Activated CD4-positive, alpha-beta T cell treated with anti-CD3 and anti-CD28 coated beads, Interleukin-2, amount 10 ng/mL, durations not matched to agents 7 days and 5 days (primary cell): ENCODE measurements around the gene RECK. TPM values are rescaled to one million over a fixed set of nuclear protein-coding genes. Genes with fewer than 3 reads are reported as not detected.
"Not testable (repeated sequence)": the region's sequence is repeated elsewhere in the genome, so short reads cannot be mapped to it uniquely, and the experiment has no call there.

Experiments used
- CTCF ChIA-PET: fragments of 350-600 bp; sonication (Branson Sonifier 250); formaldehyde crosslinking; loops from one replicate; lab custom pipeline; 2021; ENCODE audit warnings: antibody characterized with exemption; lab: Charles Lee
- POLR2A ChIA-PET: fragments of 350-600 bp; sonication (Branson Sonifier 250); formaldehyde crosslinking; loops from one replicate; lab custom pipeline; 2021; ENCODE audit warnings: antibody characterized with exemption; lab: Charles Lee
- DNase-seq: peaks from one replicate; pipeline ENCODE4 v3.0.0-alpha.2; 2020
- H3K27ac Mint-ChIP-seq: one replicate; pipeline ENCODE4 v1.8.0; 2021; ENCODE audit warnings: mild to moderate bottlenecking, moderate library complexity, mixed read lengths
- H3K27me3 Mint-ChIP-seq: one replicate; pipeline ENCODE4 v1.8.0; 2021; ENCODE audit warnings: mixed read lengths
- H3K36me3 Mint-ChIP-seq: one replicate; pipeline ENCODE4 v1.8.0; 2021; ENCODE audit warnings: low read depth, mixed read lengths
- H3K4me1 Mint-ChIP-seq: one replicate; pipeline ENCODE4 v1.8.0; 2021; ENCODE audit warnings: mixed read lengths
- H3K4me3 Mint-ChIP-seq: one replicate; pipeline ENCODE4 v1.8.0; 2021; ENCODE audit warnings: mild to moderate bottlenecking, moderate library complexity, mixed read lengths
- H3K9me3 Mint-ChIP-seq: one replicate; pipeline ENCODE4 v1.8.0; 2021; ENCODE audit warnings: mixed read lengths
- total RNA-seq, 2 experiments: library from RNA; stranded (reverse); gene quantifications; one replicate each; pipeline ENCODE4 v1.2.3, GENCODE V29; 2021

Gene RECK
- total RNA-seq, 2 experiments from 2014 or later: 7.0 to 8.2 TPM

DNA sequence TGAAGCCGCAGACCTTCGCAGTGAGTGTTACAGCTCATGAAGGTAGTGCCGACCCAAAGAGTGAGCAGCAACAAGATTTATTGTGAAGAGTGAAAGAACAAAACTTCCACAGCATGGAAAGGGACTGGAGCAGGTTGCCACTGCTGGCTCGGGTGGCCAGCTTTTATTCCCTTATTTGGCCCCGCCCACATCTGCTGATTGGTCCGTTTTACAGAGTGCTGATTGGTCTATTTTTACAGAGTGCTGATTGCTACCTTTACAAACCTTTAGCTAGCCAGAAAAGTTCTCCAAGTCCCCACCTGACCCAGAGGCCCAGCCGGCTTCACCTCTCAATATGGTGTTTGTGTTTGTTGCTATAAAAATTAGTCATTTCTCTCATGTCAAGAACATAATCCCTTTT lies 49.7 kb downstream of the RECK start:
- no peak for DNase-seq
- Mint-ChIP-seq H3K36me3 (peaks cover 15% of the 10 kb centered on the region), H3K9me3 (peaks cover 2% of the 10 kb centered on the region), H3K4me1 (peaks cover 1% of the 10 kb centered on the region), H3K4me3 (no peak overlapping the region), H3K27me3 (no peaks in the 10 kb centered on the region), H3K27ac (no peak overlapping the region)
- ChIA-PET POLR2A (no interaction called here), CTCF (interaction anchor here (0.9 to 1.9 kb wide), 4 partner anchors 9 to 104 kb away, joined by 4 to 5 read pairs (median 4); partner anchors contain the start of gene CLTA)

DNA sequence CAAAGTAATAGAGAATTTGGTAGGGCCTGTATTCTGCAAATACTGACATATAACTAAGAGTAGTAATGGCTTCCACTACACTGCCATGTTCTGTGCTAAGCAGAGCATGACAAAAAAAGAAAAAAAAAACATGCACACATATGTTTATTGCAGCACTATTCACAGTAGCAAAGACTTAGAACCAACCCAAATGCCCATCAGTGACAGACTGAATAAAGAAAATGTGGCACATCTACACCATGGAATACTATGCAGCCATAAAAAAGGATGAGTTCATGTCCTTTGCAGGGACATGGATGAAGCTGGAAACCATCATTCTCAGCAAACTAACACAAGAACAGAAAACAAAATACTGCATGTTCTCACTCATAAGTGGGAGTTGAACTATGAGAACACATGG lies 50.3 kb downstream of the RECK start:
- POLR2A ChIA-PET, H3K4me1 Mint-ChIP-seq, H3K9me3 Mint-ChIP-seq, H3K27me3 Mint-ChIP-seq, DNase-seq, H3K27ac Mint-ChIP-seq, H3K4me3 Mint-ChIP-seq: not testable (repeated sequence)
- peaks cover 21% of the 10 kb centered on the region for H3K36me3 Mint-ChIP-seq
- CTCF ChIA-PET: interaction anchor here (0.9 to 1.9 kb wide), 3 partner anchors 10 to 38 kb away, joined by 4 to 5 read pairs (median 4); no protein-coding TSS in a partner anchor

DNA sequence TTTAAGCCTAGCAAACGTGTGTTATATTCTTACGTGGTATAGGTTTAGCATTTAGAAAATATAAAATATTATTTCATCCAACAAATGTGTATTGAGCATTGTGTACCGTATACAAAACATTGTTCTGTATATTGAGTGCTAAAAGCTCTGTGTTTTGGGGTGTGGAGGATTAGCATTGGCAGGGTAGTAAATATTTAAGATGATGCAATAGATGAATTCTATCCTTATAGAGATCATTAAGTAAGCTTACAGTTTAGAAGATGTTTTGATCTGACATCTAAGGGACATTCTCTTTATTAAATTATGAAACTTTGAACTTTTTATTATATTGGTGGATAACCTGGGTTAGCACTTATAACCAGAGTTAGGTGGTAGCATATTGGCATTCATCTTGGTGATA lies 51.3 kb downstream of the RECK start:
- Mint-ChIP-seq H3K36me3 (peaks cover 28% of the 10 kb centered on the region), H3K4me1 (peaks cover 15% of the 10 kb centered on the region), H3K9me3 (peaks cover 11% of the 10 kb centered on the region), H3K4me3 (no peak overlapping the region), H3K27ac (no peak overlapping the region), H3K27me3 (no peaks in the 10 kb centered on the region)
- DNase-seq: no peak
- CTCF ChIA-PET: interaction anchor here (1.9 kb wide), 1 partner anchor 15 kb away, joined by 5 read pairs; no protein-coding TSS in a partner anchor
- POLR2A ChIA-PET: no interaction called here

DNA sequence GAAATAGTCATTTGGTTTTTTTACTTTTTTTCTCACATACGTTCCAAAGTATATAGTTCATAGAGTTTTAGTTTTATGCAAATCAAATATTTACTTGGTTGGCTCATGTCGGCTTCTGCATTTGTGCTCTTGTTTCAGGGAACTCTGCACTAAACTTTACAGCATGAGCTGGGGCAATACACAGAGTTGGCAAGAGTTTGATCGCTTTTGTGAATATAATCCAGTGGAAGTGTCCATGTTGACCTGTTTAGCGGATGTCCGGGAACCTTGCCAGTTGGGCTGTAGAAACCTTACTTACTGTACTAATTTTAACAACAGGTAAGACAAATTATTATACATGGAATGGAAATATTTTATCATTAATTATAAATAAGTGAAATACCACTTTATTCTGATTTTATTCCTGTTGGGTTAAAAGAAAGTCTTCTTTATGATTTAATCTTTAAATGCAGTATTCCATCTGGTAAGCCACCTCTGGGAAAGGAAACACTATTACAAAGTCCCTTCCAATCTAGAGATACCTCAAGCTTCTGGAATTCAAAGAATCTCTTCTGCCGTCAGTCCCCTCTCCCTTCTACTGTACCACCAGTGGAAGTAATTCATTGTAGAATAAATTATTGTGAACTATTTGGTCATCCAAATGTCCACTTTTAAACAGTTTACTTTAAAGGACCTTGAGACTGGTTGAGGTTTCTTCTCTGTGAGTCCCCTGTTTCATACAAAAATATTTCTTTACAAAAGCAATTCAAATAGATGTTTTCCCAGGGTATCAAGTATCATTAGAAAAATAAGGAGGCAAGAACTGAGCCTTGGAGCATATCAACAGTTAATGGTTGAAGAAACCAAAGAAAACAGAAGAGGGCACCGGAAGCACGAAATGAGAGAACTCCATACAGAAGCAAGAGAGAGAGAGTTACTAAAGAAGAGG lies 54.6 kb downstream of the RECK start:
- Mint-ChIP-seq H3K27ac (peak overlapping the region; percentile 46), H3K36me3 (peaks cover 28% of the 10 kb centered on the region), H3K4me1 (peaks cover 21% of the 10 kb centered on the region), H3K9me3 (peaks cover 11% of the 10 kb centered on the region), H3K27me3 (no peaks in the 10 kb centered on the region), H3K4me3 (no peak overlapping the region)
- CTCF ChIA-PET: interaction anchor here (0.7 to 1.5 kb wide), 2 partner anchors 11 to 185 kb away, joined by 3 to 4 read pairs; no protein-coding TSS in a partner anchor
- DNase-seq: no peak
- POLR2A ChIA-PET: no interaction called here

DNA sequence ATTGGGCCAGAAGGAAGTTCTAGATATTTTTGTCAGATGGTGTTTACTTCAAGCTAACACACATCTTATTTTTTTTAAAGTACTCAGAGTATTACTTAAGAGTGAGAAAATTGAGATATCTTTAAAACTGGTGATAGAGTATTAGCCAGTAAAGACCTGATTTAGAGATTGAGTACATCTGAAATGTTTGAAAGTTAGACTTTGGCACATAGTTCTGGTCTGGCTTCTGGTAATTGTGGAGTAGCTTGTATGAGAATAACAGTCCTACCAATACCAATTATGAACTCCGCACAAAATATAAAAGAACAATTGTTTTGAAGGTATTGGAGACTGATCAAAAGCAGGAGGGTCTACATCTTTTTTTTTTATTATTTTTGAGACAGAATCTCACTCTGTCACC lies 55.3 kb downstream of the RECK start:
- Mint-ChIP-seq H3K36me3 (peaks cover 21% of the 10 kb centered on the region), H3K4me1 (peaks cover 21% of the 10 kb centered on the region)

DNA sequence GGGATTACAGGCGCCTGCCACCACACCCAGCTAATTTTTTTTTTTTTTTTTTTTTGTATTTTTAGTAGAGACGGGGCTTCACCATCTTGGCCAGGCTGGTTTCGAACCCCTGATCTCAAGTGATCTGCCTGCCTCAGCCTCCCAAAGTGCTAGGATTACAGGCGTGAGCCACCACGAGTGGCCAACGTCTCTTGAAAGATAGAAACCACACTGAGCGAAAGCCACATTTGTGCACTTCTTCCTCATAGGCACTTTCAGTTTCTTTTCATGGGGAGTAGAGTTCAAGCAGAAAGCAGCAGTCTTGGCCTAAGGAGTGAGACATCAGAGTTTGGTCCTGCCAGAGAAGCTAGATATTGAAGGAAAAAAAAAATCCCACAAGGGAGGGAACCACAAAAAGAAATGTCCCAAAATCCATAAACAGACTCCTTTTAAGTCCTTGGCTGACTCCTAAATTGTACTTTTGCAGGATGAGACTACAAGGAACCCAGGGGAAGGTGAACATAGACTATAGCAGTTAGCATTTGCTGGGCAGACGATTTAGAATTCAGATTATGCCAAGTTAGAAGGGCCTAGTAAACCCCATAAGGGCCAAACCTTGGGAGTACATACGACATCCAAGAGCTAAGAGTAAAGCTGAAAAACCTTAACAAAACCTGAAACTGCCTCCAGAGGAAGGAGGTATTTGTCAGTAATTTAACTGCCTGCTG lies 55.9 kb downstream of the RECK start:
- ChIA-PET POLR2A (no interaction called here), CTCF (interaction anchor here (0.6 to 0.7 kb wide), 3 partner anchors 71 to 305 kb away, joined by 3 read pairs; no protein-coding TSS in a partner anchor)
- peak; percentile 72 for DNase-seq
- no peaks in the 10 kb centered on the region for H3K27me3 Mint-ChIP-seq
- H3K4me3 Mint-ChIP-seq: peak overlapping the region; percentile 47
- peak overlapping the region; percentile 96 for H3K27ac Mint-ChIP-seq
- H3K36me3 Mint-ChIP-seq: peaks cover 17% of the 10 kb centered on the region
- H3K9me3 Mint-ChIP-seq: peaks cover 11% of the 10 kb centered on the region
- H3K4me1 Mint-ChIP-seq: peaks cover 21% of the 10 kb centered on the region

More for the DNA sequence above, 55.3 kb downstream of the RECK start:
- Mint-ChIP-seq H3K27me3 (no peaks in the 10 kb centered on the region), H3K4me3 (no peak overlapping the region), H3K9me3 (peaks cover 11% of the 10 kb centered on the region), H3K27ac (peak overlapping the region; percentile 96)
- POLR2A ChIA-PET: no interaction called here
- CTCF ChIA-PET: interaction anchor here (0.6 to 0.7 kb wide), 2 partner anchors 84 to 304 kb away, joined by 3 read pairs; no protein-coding TSS in a partner anchor
- no peak for DNase-seq

DNA sequence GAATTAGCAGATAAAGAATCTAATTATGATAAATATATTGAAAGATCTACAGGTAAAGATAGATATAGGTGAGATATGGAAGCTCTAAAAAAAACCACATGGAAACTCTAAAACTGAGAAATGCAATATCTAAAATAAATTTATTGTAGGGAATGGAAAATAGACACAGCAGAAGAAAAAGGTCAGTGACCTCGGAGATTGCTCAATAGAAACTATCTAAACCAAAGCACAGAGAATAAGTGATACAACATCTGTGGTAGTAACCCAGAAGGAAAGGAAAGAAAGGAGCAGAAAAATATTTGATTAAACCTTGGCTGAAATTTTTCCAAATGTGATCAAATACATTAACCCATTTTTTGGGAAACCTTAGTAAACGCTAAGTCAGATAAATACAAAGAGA lies 56.7 kb downstream of the RECK start:
- no peak for DNase-seq
- Mint-ChIP-seq H3K9me3 (peaks cover 11% of the 10 kb centered on the region), H3K36me3 (peaks cover 17% of the 10 kb centered on the region), H3K27ac (peak overlapping the region; percentile 96), H3K4me3 (no peak overlapping the region), H3K27me3 (no peaks in the 10 kb centered on the region), H3K4me1 (peaks cover 21% of the 10 kb centered on the region)
- CTCF ChIA-PET: interaction anchor here (0.7 kb wide), 1 partner anchor 70 kb away, joined by 3 read pairs; no protein-coding TSS in a partner anchor
- POLR2A ChIA-PET: no interaction called here

DNA sequence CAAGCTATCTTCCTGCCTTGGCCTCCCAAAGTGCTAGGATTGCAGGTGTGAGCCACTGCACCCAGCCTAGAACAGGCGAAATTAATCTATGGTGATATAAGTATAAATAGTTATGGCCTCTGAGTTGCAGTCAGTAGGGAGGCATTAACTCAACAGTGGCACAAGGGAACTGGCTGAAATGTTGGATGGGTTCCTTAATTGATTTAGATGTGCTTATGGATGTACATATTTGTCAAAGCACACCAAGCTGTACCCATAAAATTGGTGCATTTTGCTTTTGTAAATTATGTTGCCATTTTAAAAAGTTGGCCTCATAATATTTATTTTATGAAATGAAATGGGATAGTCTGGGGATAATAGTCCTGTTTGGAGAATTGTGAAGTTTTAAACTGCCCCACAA lies 63.0 kb downstream of the RECK start:
- Mint-ChIP-seq H3K27me3 (no peaks in the 10 kb centered on the region), H3K9me3 (no peaks in the 10 kb centered on the region)

DNA sequence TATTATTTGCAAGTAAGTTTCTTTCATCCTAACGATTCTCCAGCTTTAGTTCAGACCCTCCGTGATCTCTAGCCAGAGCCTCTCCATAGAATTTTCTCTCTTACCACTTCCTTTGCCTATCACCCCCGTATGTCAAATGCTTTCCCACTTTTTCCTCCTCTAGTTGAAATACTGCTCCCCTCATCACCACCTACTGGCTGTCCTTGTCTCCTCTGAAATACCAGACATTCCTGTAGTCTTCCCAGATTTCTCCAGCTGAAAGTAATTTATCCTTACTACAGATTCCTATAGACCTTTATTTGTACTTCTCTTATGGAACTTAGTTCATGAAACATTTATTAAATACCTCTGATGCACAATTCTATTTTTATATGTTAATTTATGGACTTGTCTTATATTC lies 63.8 kb downstream of the RECK start:
- H3K4me3 Mint-ChIP-seq: no peak overlapping the region
- CTCF ChIA-PET: interaction anchor here (1.0 to 5.4 kb wide), 5 partner anchors 9 to 66 kb away, joined by 3 to 91 read pairs (median 14); partner anchors contain the start of gene CCIN
- H3K4me1 Mint-ChIP-seq: peaks cover 8% of the 10 kb centered on the region
- H3K36me3 Mint-ChIP-seq: no peaks in the 10 kb centered on the region
- H3K9me3 Mint-ChIP-seq: no peaks in the 10 kb centered on the region
- H3K27ac Mint-ChIP-seq: no peak overlapping the region
- POLR2A ChIA-PET: interaction anchor here (0.5 kb wide), 1 partner anchor 71 kb away, joined by 3 read pairs; no protein-coding TSS in a partner anchor
- DNase-seq: no peak
- H3K27me3 Mint-ChIP-seq: no peaks in the 10 kb centered on the region

More for the DNA sequence above, 63.0 kb downstream of the RECK start:
- Mint-ChIP-seq H3K27ac (no peak overlapping the region), H3K4me3 (no peak overlapping the region), H3K36me3 (no peaks in the 10 kb centered on the region), H3K4me1 (peaks cover 8% of the 10 kb centered on the region)
- ChIA-PET CTCF (interaction anchor here (1.2 to 5.4 kb wide), 2 partner anchors 10 to 67 kb away, joined by 3 to 91 read pairs; partner anchors contain the start of gene CCIN), POLR2A (interaction anchor here (0.5 kb wide), 1 partner anchor 72 kb away, joined by 3 read pairs; no protein-coding TSS in a partner anchor)
- no peak for DNase-seq

DNA sequence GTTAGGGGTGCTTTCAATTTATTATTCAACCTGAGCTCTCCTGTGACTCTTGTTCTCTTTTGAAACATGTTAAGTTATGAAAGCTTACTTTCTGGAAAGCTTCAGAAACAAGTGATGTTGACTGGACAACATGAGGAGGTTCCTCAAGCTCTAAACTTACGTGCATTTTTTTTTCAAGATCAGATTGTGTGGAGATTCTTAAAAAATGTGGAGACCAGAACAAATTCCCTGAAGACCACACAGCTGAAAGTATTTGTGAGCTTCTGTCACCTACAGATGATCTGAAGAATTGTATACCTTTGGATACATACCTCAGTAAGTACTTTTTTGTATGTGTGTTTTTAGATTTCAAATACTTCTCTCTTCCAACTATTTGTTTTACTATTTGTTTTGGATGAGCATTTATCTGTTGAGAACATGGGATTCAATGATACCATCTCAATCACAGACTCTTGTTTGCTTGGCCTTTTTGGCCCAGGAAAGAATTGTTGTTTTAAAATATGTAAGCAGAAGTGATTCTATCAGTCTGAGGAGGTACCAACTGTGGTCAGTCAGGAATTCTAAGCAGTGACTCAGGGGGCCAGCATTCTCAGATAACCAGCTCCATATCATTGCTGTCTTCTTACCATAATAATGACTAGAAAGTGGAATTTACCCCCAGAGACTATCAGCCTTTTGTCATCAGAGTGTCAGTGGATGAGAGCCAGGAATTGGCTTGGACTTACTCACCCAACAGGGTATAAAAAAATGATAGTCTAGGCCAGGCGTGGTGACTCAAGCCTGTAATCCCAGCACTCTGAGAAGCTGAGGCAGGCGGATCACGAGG lies 65.4 kb downstream of the RECK start:
- H3K36me3 Mint-ChIP-seq: no peaks in the 10 kb centered on the region
- H3K27me3 Mint-ChIP-seq: no peaks in the 10 kb centered on the region
- ChIA-PET CTCF (interaction anchor here (0.6 to 5.4 kb wide), 21 partner anchors 10 to 427 kb away, joined by 3 to 91 read pairs (median 4); partner anchors contain the start of genes CCIN and CLTA), POLR2A (interaction anchor here (0.6 kb wide), 1 partner anchor 70 kb away, joined by 3 read pairs; no protein-coding TSS in a partner anchor)
- peaks cover 8% of the 10 kb centered on the region for H3K4me1 Mint-ChIP-seq
- H3K9me3 Mint-ChIP-seq: no peaks in the 10 kb centered on the region
- no peak overlapping the region for H3K27ac Mint-ChIP-seq
- DNase-seq: no peak
- H3K4me3 Mint-ChIP-seq: no peak overlapping the region

DNA sequence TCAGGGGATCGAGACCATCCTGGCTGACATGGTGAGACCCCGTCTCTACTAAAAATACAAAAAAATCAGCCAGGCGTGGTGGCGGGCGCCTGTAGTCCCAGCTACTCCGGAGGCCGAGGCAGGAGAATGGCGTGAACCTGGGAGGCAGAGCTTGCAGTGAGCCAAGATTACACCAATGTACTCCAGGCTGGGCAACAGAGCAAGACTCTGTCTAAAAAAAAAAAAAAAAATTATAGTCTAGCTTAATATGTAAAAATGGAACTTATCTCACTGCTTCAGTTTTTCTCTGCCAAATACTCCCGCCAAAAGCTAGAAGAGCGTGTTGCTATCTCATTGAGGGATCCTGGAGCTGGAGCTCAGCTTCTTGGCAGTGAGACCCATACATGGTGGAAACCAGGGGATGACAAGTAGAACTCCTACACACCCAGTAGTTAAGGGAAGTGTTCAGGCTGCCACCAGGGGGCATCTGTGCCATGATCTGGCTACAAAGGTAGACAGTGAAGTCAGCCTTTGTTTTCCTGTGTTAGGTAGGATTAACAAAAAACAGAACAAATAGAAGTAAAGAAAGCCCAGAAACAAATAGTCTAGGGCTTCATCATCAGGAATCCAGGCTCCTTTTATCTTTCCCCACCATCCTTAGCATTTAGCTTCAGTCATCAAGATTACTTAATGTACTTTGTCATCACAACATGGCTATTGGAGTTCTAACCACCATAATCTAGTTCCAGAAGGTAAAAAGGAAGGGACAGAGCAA lies 66.2 kb downstream of the RECK start:
- ChIA-PET CTCF (interaction anchor here (0.6 to 5.4 kb wide), 21 partner anchors 10 to 426 kb away, joined by 3 to 91 read pairs (median 4); partner anchors contain the start of genes CCIN and CLTA), POLR2A (interaction anchor here (0.6 kb wide), 1 partner anchor 69 kb away, joined by 3 read pairs; no protein-coding TSS in a partner anchor)
- Mint-ChIP-seq H3K27ac (no peak overlapping the region), H3K4me3 (no peak overlapping the region), H3K36me3 (no peaks in the 10 kb centered on the region), H3K9me3 (no peaks in the 10 kb centered on the region), H3K27me3 (no peaks in the 10 kb centered on the region), H3K4me1 (peaks cover 8% of the 10 kb centered on the region)
- DNase-seq: peak; percentile 92
